NCI-H510A treated with DMSO at 0.1 percent for 48 hours (cell line): ENCODE measurements around the gene ETS1.
A peak's percentile ranks its signal among the peaks of the same experiment; 100 is the strongest.

Source experiments
- DNase-seq: peaks from one replicate; lab custom pipeline; 2025; lab: John Stamatoyannopoulos, UW

Gene ETS1

DNA sequence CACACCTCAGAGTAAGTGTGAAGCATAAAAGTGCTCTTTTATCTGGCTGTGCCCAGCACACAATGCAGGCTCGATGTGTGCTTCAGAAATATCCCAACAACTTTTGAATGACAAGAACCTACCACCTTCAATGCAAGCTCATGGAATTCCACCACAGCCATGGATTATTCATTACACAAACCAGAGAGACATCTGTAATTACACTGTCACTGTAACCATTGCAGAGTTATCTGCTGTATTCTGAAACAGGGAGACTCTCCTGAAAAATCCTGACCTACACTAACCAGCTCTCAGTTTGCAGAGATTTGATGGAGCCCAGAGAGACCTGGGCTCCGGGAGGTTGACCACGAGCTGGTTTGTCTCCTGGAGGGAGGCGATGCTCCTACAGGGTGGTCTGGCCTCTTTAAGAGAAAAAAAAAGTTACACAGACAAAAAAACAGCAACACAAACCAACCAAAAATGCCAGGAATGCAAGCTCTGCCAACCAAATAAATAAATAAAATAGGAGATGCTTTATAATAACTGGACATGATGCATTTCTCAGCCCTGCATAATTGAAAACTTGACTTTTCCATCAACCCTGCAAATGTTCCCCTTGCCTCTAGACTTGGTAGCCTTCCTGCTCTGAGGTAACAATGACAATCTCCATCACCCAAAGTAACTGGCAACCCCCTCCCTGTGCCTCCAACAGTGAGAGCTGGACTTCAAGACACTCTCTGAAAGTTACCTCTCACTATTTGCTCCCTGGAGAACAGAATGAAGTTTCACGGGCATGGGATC is 69.7 kb downstream of the ETS1 start:
- no peak for DNase-seq

DNA sequence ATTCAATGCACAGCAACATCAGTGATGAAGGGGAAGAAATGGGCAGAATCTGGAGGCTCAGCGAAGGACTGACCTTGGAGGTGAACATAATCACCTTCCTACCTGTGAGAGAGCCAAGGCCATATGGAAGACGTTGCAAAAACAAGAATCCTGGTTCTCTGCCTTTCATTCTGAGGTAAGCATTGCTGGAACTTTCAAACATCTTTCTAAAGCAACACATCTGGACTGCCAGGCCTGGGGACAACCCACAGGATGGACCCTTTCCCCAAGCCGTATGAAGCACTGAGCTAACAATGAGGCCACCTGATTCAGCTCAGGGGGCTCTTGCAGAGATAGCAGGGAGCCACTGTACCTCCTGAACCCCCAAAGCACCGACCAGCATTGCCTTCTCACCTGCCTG is 70.5 kb downstream of the ETS1 start:
- no peak for DNase-seq

DNA sequence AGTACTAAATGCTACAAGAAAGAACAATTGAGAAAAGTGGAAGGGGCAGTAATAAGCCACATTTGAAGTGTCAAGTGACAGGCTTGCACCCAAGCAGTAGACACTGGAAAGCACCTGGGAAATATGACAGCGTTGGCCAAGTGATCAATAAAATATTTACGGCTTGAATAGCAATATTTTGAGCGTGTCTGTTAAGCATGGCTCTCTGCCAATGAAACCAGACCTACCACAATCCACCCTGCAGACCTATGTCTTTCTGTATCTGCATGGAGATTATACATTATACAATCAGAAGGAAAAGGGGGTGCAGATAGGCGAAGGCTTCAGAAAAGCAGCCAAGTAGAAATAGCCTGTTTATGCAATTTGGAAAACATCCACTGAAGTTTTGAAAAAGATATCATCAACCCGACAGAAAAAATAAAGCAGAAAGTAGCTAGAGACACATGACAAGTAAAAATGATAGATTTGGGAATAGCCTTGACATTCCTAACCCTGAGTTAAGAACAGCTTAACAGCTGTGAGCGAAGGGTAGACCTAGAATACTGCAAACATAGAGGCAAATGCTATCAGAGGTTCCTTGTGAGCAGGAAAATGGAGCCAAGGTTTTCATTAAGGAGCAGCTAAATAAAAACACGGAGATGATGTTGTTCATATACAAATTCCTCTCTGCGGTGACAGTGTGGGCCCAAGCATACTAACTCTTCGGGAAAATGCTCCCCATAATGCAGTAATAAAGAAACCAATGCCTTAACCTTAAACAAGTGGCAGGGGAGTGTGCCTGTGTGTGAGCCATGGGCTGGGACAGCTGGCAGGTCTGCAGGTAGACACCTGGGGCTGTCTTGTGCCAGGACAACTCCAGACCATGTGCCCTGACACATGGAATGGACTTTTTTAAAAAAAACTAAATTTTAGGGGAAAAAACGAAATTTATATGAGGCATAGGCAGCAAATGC is 71.3 kb downstream of the ETS1 start:
- DNase-seq = no peak

DNA sequence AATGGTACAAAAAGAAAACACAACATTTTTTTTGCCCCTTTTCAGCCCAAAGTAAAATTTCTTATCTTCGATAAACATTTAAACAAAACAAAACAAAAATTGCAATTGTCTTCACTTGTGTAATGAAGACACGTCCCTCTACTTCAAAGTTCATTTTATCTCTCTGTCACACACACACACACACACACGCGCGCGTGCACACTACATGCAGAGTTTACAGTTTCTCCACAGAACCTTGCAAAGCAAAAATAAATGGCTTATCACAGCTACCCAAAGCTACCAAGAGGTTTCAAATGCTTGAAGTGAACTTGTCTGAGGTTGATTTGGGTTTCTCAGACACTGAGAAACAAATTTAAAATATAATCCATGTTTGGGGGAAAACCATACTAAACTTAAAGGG is 72.3 kb downstream of the ETS1 start:
- no peak for DNase-seq

DNA sequence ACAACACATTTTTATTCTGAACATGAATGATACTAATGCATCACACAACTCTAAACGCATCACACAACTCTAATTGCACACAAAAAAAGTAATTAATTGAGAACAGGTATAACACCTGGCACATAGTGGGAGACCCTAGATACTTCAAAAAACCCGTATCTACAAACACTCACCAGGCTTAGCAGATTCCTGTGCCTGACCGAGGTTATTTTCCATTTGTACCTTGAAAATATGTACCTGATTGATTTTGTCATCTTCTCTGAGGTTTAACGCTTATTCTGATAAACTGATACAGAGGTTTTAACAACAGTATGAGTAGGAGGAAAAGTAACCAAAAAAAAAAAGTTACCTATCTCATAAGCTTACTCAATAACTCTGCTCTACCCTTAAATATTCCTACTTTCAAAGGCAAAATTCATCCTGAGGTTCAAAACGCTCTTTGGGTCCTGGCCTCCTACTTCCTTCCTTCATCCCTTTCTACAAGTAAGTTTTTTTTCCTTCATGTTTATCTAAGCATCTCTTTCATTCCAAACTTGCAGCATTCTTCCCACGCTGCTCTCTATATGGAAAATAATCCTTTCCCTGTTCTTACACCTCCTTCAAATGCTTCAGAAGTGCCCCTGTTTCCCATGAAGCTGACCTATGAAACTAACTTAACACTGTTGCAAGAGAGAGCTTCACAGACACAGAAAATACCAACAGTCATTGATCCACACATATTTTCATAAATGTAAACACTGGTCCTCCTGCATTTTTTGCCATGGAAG is 73.3 kb downstream of the ETS1 start:
- DNase-seq = no peak

DNA sequence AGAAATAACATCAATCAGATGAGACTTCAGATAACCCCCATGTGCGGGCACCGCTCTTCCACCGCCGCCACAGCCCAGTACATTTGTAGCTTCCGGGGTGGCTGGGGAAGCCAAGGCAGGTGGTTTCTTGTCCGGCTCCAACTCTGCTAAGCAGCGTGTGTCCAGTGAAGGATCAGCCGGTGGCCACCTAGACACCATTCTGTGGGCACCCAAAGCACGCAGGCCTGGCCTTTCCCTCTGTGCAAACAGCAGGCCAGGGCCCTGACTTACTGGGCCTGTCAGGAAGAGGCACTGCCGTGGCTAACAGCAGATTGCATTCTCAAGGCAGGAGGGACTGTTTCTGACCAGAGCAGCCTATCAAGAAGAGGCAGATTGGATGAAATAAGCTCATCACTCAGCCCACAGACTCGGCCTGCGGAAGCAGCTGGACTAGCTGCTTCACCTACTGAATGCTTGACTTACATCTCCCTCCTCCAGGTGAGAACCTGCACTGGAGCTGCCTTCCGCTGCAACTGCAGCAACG is 74.8 kb downstream of the ETS1 start:
- no peak for DNase-seq

DNA sequence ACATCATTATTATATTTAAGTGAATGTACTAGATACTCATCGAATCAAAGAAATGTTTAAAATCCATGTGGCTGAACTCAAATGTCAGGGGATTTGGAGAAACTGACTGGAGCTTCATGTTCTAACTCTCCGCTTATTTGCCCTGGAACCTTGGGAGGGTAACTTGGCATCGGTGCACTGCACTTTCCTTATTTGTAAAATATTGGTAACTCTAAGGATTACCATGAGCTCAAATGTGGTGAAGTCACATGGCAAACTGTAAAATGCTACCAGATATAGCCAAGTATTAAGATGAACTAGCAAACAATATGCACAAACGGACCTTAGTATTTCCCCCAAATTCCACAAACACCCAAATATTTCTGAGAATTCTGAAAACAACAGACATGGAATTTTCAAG is 75.6 kb downstream of the ETS1 start:
- DNase-seq = no peak

DNA sequence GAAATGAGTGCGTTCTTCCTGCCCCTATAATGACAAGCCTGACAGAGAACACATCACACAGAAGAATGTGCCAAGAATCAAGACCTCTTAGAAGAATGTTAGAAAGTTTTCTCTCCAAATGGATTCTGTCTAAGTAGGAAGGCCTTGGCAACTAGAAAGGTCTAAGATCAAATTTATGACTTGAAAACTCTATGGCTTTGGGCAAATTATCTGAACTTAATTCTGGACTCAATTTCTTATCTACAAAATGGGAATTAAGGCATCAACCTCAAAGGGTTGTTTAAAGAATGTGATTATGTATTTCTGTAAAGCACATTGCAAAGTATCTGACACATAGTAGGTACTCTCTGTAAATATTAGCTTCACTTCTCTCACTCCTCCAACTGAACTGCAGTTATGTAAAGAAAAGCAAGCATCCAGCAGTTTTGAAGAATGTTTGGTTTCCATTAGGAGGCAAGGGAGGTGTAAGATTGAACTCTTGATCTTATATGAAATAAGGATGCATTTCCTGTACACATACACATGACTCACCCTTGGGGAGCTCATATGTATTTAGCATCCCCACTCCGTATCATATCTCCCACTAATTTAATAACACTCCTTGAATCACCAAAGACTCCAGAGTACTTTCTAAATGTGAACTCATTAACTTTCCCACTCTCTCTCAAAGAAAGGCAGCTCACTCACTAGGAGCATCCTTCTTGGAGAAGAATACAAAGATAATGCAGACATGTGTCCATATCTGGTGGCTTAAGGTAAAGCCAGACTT is 77.6 kb downstream of the ETS1 start:
- no peak for DNase-seq

DNA sequence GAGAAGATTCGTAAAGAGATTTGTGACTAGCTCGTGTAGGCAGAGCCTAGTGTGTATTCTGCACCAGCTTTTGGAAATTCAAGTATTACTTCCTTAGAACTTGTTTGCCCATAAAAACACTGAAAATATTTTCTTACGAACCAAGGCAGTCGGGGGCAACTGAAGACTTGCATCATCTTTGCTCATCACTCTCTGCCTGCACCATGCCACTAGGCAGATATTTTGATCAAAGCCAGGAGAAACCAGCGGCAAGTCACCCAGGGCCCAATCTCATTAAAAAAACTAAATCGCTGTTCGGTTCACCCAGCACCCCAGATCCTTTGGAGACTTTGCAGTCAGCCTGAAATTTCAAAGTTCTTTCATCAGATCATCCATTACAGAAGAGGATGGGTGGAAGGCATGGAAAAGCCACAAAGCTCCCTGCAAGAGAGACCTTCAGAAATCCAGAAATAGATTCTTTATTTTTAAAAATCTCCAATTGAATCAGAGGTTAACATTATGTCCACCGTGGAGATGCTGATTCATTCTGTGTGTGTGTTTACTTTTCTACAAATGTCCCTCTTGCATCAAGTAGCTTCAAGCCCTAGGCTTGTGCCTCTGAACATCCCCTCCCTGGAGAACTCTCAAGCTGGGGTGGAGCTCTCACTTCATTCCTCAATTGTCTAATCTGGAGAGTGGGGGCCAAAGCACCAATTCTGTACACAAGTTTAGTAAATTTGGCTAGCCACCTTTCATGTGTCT is 78.4 kb downstream of the ETS1 start:
- DNase-seq = peak; percentile 64

DNA sequence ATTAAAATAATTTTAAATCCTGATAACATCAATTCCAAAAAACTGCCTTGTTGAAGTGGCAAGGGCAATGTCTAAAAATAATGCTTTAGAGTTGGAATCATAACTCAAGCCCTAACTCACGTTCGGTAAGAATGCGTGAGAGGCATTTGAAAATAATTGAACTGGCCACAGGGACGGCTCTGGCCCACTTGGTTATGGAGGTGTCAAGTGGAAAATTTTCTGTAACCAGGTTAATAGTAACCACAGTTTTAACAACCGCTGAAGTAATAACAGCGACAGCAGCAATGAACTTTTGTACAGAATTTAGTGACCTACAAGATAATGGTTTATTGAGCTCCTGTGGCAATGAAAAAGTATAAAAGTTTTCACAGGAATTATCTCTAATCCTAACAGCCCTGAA is 79.4 kb downstream of the ETS1 start:
- DNase-seq = no peak

DNA sequence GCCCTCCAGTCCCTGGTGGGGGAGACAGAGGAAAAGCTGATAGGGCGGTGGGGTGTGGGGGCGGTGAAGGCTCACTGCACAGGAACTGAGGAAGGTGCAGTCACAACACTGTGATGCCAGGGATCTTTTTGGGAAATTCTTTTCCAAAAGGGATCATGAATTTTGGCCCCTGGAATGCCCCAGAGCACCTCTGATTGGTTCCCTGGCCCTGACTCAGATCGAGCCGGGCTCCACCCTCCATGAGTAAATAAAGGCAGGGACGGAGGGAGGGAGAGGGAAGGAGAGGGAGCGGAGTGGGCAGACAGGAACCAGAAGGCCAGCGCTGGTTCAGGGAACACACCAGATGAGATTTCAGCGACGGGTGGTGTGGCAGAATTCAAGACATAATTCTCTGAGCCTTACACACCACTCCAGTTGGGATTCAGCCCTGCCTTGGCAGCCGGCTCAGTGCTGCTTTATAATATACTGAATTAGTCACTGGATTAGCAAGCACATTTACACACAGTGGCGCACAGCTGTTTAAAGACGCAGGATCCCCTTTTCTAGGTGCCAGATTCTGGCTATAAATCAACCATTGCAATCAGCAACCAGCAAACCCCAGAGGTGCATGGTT is 80.3 kb downstream of the ETS1 start:
- peak; percentile 72 for DNase-seq

DNA sequence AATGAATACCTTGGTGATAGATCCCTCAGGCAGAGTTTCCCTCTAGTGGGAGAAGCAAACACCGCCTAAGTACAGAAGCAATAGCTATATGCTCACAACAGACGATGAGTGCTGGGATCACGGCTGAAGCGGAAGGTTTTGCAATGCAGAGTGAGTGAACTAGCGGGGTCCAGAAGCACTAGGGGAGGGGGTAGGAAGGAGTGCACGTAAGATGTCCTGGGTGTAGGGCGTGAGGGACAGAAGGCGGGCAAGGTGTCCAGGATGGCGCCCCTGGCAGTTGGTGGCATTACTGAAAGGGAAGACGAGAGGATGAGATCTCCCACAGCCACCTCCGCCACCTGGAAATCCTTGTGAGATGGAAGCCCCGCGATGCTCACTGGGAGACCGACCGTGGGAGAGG is 81.0 kb downstream of the ETS1 start:
- no peak for DNase-seq

DNA sequence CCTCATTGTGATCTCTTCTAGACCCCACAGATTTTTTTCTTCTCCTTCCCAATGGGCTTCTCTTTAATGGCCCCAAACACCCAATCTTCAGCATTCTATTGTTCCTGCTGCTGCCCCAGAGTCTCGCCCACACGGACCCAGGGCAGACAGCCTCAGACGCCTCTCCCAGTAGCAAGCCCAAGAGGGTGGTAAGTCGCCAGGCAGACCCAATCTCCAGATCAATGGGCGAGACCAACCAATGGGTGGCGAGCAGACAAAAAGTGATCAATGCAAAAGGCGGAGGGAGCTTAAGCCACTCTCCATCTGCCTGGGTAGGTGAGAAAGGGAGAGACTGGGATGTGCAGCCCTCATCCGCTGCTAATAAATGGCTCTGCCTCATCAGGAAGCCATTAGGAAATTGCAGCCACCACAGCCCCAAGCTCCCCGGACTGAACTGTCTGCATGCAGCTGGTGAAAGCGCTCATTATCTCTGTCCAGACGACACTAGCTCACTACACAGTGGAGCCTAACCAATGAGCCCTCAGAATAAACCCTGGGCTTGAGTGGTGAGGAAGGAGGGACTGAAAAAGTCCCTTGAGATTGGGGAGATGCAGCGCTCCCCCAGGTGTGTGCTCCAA is 81.8 kb downstream of the ETS1 start:
- DNase-seq = no peak

DNA sequence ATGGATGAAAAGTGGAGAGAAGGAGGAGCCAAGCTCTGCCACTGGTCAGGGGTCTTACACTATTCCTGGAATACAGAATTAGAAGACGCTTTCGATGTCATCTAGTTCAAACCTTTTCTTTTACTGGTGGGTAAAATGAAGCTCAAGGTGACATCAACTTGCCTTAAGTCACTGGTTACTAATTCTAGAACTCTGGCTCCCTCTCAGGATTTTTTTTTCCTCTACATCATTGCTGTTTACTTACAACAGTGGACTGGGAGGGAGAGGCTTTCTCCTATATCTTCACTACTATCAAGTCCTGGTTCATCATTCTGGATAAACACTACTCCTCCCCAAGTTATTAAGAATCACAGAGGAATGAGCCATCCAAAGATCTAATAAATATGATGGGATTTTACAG is 82.9 kb downstream of the ETS1 start:
- DNase-seq = no peak

DNA sequence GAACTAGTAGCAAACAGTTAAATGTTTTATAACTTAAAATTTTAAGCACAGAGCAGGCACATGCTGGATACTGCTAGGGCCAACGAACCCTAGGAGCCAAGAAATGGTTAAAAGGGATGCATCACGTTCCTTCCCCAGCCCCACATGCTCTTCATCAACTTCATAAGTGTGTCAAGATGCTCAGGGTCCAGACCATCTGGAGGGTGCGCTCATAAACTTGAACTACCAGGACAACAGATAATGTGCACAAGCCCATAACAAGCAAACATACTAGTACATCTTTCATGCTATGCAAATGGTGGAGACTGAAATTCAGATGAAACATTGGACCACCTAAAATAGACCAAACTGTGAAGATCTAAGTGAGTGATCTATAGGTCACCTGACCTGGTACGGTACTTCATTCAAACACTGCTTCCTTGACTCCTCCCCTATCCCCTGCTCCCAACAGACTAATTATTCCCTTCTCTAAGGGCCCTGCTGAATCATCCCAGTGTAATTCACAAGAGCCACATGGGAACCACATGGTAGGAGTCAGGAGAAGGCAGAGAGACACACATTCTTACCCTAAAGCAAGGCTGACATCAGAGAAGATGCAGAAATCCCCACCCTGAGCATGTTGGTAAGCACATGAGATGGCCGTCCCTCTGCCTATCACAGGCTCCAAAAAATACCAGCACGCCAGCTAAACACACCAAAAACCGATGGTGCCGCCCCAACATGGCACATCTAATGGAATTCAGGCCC is 83.9 kb downstream of the ETS1 start:
- no peak for DNase-seq

DNA sequence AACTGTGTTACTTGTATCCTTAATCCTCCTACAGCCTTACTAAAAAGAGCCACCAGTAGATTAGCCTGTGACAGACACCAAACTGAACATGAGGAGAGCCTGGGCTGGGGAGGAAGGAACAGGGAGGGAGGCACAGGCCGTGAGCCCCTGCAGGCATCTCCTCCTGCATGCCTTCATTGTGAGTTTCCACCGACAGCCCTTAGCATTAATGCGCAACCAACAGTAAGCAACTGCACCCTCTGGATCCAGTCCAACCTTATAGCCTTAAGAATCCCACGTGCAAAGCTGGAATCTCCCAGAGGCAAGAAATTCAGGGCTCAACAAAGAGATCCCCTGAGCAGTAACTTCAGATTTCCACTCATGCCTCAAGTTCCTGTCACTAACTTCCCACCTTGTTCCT is 84.6 kb downstream of the ETS1 start:
- DNase-seq = no peak

DNA sequence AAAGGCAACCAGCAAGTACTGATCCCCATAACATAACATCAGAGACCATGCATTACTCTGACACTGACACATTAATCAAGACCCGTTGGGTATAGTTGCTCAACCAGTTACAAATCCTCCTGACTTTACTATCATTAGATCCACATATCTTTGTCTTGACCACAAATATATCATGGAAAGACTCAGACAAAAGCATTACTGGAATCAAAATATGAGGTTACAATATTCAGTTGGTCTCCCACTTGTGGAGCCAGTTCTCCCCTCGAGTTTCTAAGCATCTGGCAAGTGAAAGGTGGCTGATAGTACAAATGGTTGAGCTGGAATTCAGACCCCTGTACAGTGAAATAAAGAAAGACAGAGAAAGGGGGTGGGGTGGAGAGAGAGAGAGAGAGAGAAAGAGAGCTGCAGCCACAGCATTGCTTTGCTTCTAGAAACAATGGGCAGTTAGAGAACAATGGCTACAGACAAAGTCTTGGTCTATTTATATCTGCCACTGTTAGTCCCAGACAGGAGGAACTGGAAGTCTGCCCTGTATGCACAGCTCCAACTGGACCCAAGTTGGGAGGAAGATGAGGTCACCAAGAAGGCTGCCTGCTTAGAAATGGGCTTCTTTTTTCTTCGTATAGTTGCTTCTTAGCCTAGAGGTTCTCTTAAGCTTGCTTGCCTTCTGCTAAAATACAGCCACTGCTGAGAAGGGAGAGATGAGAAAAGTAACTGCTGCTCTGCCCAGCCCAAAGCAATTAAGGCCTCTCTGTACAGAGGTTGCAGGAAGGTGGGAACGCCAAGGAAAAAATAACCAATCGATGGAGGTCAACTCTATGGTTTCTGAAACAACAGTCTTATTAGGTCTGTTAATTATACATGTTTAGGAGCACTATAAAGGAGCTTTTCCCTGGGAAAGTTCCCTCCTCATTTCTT is 85.5 kb downstream of the ETS1 start:
- no peak for DNase-seq

DNA sequence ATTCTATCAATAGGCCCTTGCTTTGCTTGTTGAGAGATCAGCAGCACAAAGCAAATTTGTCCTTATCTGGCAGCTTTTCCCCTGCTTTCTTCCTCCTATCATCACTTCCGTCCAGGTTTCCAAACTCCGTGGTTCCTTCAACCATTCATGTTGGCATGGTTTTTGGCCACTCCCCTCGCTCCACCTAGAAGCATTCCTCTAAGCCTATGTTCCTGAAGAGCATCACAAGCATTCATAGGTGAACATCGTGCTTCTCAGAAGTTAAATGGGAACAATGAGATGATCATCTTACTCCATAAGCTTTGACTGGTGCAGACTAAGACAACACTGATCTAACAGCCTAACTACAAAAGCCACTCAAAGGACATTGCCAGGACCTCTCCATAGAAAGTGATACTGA is 86.3 kb downstream of the ETS1 start:
- no peak for DNase-seq
